HG02885 (cell line): ENCODE data around the gene GTPBP10.

Source experiments
- ATAC-seq: cut with Tn5 transposase; IDR thresholded peaks from one replicate; pipeline ENCODE4 v1.9.1; 2021; ENCODE audit warnings: mild to moderate bottlenecking; ENCODE audit not compliant: unreplicated experiment, poor library complexity

Gene GTPBP10

GRCh38 chr7:90430614-90431460, 84.3 kb downstream of the GTPBP10 start:
- ATAC-seq: no peak

GRCh38 chr7:90432752-90433151, 86.2 kb downstream of the GTPBP10 start:
- no peak for ATAC-seq

- ATAC-seq: no peak
These were observed 86.7 kb downstream of the GTPBP10 start for GRCh38 chr7:90433221-90433620.
